SK-N-MC (cell line): ENCODE data around the gene ABCD3.

Source experiments
- DNase-seq: peaks from one replicate; pipeline ENCODE4 v3.0.0-alpha.2; 2011; ENCODE audit warnings: low read depth, low spot score
- H3K27ac ChIP-seq: fragments of 200-600 bp; sonication (generic); 2 replicates; pipeline ENCODE4 v1.5.1; 2016; ENCODE audit warnings: mixed run types
- H3K36me3 ChIP-seq: fragments of 200-600 bp; sonication (generic); 2 replicates; pipeline ENCODE4 v1.6.1; 2017; ENCODE audit warnings: antibody characterized with exemption, low read length, mixed read lengths; ENCODE audit not compliant: insufficient read depth
- H3K4me3 ChIP-seq: fragments of 200-600 bp; sonication (generic); 2 replicates; pipeline ENCODE4 v1.5.1; 2016
- H3K9ac ChIP-seq: fragments of 200-600 bp; sonication (generic); 2 replicates; pipeline ENCODE4 v1.8.0; 2017; ENCODE audit warnings: mixed run types, mixed read lengths; ENCODE audit not compliant: insufficient read length
- H3K9me3 ChIP-seq: fragments of 200-600 bp; sonication (generic); 2 replicates; pipeline ENCODE4 v1.6.1; 2017; ENCODE audit warnings: low read depth, mild to moderate bottlenecking, antibody characterized with exemption, low read length, moderate library complexity, mixed read lengths
- EZH2 ChIP-seq: fragments of 200-600 bp; sonication (generic); IDR thresholded peaks from one replicate; pipeline ENCODE4 v1.6.1; 2017; ENCODE audit warnings: antibody characterized with exemption
- FOXP2 ChIP-seq: optimal IDR thresholded peaks from 2 replicates; pipeline ENCODE3; 2011; ENCODE audit warnings: mild to moderate bottlenecking, moderate library complexity; ENCODE audit not compliant: insufficient read depth; ENCODE audit errors: extremely low read length, control extremely low read depth
- POLR2AphosphoS5 ChIP-seq: IDR thresholded peaks from 2 replicates; pipeline ENCODE4 v1.6.1; 2012; ENCODE audit warnings: mild to moderate bottlenecking, low read depth, low read length, borderline replicate concordance

Gene ABCD3

DNA sequence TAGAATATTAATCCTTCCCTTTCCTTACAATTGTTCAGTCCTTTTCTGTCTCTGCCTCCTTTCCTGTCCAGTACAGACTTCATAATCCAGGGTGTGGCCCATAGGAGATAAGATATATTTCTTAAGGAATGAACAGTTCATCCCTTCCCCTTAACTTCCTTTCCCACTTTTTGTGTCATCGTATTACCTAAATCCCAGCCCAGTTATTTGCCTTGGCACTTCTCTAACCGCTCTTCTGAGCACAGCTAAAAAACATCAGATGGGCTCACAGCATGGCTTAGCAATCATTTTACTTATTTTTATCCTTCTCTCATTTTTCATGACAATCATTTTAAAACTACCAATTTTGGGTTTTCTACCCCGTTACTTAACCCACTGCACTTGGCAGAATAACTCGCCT is 83.7 kb downstream of the ABCD3 start:
- TF ChIP-seq FOXP2: no peak
- TF ChIP-seq EZH2: no peak
- TF ChIP-seq POLR2AphosphoS5: no peak
- Histone ChIP-seq H3K4me3 (no peak overlapping the region), H3K27ac (no peak overlapping the region), H3K9ac (no peak overlapping the region), H3K36me3 (peaks cover 50% of the 10 kb centered on the region), H3K9me3 (no peaks in the 10 kb centered on the region)
- DNase-seq: no peak

DNA sequence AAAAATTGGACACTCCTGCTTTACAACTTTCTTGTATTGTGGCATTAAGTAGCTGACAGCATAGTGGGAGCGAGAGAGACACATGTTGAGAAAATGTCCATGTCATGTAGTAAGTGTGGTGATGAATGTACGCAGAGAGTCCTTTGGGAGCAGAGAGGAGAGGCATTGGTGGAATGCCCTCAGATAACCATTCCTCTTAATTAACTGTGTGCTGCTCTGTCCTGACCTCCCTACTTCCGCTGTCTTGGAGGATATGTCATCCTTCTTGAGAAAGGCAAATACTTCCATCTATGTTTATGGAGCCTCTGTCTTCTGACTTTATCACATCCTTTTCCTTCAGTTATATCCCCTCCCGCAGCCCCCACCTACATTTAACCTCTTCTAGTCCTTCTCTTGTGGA is 85.0 kb downstream of the ABCD3 start:
- TF ChIP-seq POLR2AphosphoS5 (no peak), EZH2 (no peak), FOXP2 (no peak)
- no peak for DNase-seq
- Histone ChIP-seq H3K36me3 (peaks cover 50% of the 10 kb centered on the region), H3K9me3 (no peaks in the 10 kb centered on the region), H3K4me3 (no peak overlapping the region), H3K27ac (no peak overlapping the region), H3K9ac (no peak overlapping the region)

GRCh38 chr1:94504601-94505000 is 86.4 kb downstream of the ABCD3 start:
- no peak for TF ChIP-seq POLR2AphosphoS5
- no peak for TF ChIP-seq EZH2
- TF ChIP-seq FOXP2: no peak
- H3K9ac ChIP-seq: no peak overlapping the region
- H3K9me3 ChIP-seq: no peaks in the 10 kb centered on the region
- no peak overlapping the region for H3K4me3 ChIP-seq
- no peak for DNase-seq
- no peak overlapping the region for H3K27ac ChIP-seq
- H3K36me3 ChIP-seq: peaks cover 35% of the 10 kb centered on the region

DNA sequence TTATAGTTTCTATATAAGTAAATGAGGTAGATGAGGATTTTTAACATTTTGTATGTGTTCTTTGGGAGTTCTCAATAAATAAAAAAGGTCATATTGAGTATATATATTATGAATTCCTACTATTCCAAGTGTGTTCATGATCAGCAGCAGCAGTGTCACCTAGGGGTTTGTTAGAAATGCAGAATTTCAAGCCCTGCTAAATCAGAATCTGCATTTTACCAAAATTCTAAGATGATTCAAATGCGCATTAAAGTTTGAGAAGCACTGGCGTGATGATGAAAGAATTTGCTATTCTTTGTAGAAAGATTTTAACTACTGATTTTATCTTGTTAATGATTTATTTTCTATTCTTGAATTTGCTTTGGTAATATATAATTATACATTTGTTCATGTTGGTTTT is 94.6 kb downstream of the ABCD3 start:
- Histone ChIP-seq H3K36me3 (no peaks in the 10 kb centered on the region; the same call in 1 of the 2 replicates), H3K27ac (peak overlapping the region; percentile 78), H3K9me3 (no peaks in the 10 kb centered on the region), H3K4me3 (no peak overlapping the region), H3K9ac (no peak overlapping the region)
- TF ChIP-seq FOXP2: no peak
- TF ChIP-seq POLR2AphosphoS5: no peak
- no peak for TF ChIP-seq EZH2
- DNase-seq: no peak

- peak overlapping the region; percentile 78 for H3K27ac ChIP-seq
- no peak for DNase-seq
- TF ChIP-seq EZH2: no peak
- TF ChIP-seq POLR2AphosphoS5: no peak
- TF ChIP-seq FOXP2: no peak
Observed at GRCh38 chr1:94514095-94514727, 96.0 kb downstream of the ABCD3 start.

DNA sequence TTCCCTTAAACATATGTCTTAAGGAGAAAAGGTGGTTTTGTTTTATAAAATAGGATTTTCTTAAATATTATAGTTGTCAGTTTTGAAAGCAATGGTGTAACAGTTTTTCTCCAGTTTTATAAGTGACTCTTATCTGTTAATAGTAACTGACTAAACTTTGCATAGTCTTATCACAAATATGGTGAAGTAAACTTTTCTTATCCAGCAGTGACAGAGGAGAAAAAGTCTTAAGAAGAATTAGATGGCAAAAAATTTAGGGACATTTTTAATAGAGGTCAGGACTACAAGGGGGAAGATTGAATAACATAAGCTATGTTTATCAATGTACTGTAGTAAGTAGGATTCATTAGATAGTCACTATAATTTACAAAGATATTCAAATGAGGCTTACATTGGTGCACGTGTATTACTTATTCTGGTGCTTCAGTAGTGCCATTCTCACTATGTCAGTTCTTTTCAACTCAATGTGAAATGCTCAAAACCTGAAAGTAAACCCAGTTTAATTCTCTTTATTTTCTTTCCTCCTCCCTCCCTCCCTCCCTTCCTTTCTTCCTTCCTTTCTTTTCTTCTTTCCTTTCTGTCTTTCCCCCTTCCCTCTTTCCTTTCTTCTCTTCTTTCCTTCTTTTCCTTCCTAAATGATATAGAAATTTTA is 97.2 kb downstream of the ABCD3 start:
- Histone ChIP-seq H3K9ac (peak overlapping the region; percentile 43), H3K27ac (peak overlapping the region; percentile 78), H3K9me3 (no peaks in the 10 kb centered on the region), H3K4me3 (no peak overlapping the region), H3K36me3 (peaks cover 3% of the 10 kb centered on the region; the same call in 1 of the 2 replicates)
- no peak for TF ChIP-seq FOXP2
- DNase-seq: no peak

More at GRCh38 chr1:94514095-94514727, 96.0 kb downstream of the ABCD3 start:
- Histone ChIP-seq H3K4me3 (no peak overlapping the region), H3K36me3 (peaks cover 3% of the 10 kb centered on the region; the same call in 1 of the 2 replicates), H3K9me3 (no peaks in the 10 kb centered on the region), H3K9ac (peak overlapping the region; percentile 20)

GRCh38 chr1:94519351-94519750 is 101.2 kb downstream of the ABCD3 start:
- TF ChIP-seq EZH2 (no peak), FOXP2 (no peak), POLR2AphosphoS5 (no peak)
- Histone ChIP-seq H3K9me3 (no peaks in the 10 kb centered on the region), H3K9ac (no peak overlapping the region), H3K27ac (no peak overlapping the region), H3K36me3 (peaks cover 3% of the 10 kb centered on the region; the same call in 1 of the 2 replicates), H3K4me3 (no peak overlapping the region)
- DNase-seq: no peak

DNA sequence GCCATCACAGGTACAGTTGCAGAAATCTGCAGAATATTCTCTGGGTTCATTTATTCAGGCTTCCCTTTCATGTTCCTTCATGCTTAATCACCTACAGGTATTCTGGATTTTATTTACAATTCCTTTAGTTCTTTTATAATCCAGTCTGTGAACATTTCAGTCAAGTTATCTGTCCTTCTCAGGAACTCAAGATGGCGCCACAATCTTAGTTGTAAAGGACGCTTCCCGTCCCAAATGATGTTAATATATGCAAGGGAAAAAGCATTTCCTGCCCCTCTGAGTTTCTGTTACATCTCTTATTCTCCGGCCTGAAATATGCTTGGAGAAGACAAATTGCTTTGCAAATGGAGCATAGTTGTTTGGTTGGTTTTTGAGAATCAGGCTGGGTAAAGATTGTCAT is 104.1 kb downstream of the ABCD3 start:
- Histone ChIP-seq H3K9ac (no peak overlapping the region), H3K4me3 (no peak overlapping the region), H3K9me3 (no peaks in the 10 kb centered on the region), H3K27ac (no peak overlapping the region), H3K36me3 (peaks cover 3% of the 10 kb centered on the region; the same call in 1 of the 2 replicates)
- no peak for DNase-seq
- TF ChIP-seq EZH2 (no peak), POLR2AphosphoS5 (no peak), FOXP2 (no peak)
